ENCODE results near the gene THEMIS. TPM values are rescaled to one million over a fixed set of nuclear protein-coding genes. Genes with fewer than 3 reads are reported as not detected.

The THEMIS gene
- total and polyA plus RNA-seq, 12 donors = 0.07 to 2.6 (median 0.24) TPM; not detected in 1

DNA sequence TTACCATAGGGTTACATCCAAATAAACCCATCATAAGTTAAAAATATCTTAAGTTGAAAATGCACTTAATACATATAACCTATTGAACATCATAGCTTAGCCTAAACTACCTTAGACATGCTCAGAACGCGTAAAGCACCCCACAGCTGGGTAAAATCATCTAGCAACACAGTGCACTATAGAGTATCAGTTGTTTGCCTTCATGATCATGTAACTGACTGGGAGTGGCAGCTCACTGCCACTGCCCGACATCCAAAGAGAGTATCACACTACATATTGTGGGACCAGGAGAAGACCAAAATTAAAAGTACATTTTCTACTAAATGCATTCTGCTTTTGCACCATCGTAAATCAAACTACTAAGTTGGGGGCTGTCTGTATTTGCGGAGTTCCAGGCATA lies 31.7 kb downstream of the THEMIS start:
- H3K4me1 ChIP-seq (replicated peaks in 1 of 2) = no peaks in the 10 kb centered on the region
- TF ChIP-seq, protein P1, sequence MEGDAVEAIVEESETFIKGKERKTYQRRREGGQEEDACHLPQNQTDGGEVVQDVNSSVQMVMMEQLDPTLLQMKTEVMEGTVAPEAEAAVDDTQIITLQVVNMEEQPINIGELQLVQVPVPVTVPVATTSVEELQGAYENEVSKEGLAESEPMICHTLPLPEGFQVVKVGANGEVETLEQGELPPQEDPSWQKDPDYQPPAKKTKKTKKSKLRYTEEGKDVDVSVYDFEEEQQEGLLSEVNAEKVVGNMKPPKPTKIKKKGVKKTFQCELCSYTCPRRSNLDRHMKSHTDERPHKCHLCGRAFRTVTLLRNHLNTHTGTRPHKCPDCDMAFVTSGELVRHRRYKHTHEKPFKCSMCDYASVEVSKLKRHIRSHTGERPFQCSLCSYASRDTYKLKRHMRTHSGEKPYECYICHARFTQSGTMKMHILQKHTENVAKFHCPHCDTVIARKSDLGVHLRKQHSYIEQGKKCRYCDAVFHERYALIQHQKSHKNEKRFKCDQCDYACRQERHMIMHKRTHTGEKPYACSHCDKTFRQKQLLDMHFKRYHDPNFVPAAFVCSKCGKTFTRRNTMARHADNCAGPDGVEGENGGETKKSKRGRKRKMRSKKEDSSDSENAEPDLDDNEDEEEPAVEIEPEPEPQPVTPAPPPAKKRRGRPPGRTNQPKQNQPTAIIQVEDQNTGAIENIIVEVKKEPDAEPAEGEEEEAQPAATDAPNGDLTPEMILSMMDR (IDR thresholded peaks at IDR 0.05) = no peak
- TF ChIP-seq POLR2A (IDR thresholded peaks at IDR 0.05) = no peak
- intact Hi-C loops (cut with DNase I) = no loop called here
- H3K27ac ChIP-seq = no peak overlapping the region
- H3K9me3 ChIP-seq (replicated peaks in 1 of 3) = no peaks in the 10 kb centered on the region
- H3K4me3 ChIP-seq = no peak overlapping the region
- no peaks in the 10 kb centered on the region for H3K36me3 ChIP-seq (replicated peaks in 1 of 2)
- 80 to 89% (median 86%) methylated on average over 5 of the region's 5 CpGs for WGBS, 4 donors
- no peaks in the 10 kb centered on the region for H3K27me3 ChIP-seq
- no peak for DNase-seq

DNA sequence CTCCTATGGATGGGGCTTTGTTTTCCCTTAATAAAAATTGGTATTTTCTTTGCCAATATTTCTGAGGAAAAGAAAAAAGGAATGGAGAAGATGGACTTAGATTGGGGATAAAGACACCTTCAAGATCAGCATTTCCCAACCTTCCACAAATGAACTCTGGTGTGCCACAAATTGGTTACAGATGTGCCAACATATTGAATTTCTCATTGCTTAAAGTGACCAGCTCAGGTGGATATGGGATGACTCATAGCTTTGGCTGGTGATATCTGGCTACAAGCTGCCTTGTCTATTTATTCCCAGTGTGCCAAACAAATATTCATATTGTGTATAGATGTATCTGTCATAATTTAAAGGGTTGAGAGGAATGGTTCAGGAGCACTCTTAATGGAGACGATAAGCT lies 32.5 kb downstream of the THEMIS start:
- Histone ChIP-seq H3K36me3 (replicated peaks in 1 of 2) (no peaks in the 10 kb centered on the region), H3K9me3 (replicated peaks in 1 of 3) (no peaks in the 10 kb centered on the region), H3K4me3 (no peak overlapping the region), H3K4me1 (replicated peaks in 1 of 2) (no peaks in the 10 kb centered on the region), H3K27me3 (no peaks in the 10 kb centered on the region), H3K27ac (no peak overlapping the region)
- 90 to 97% (median 93%) methylated on average over 1 of the region's 1 CpG for WGBS, 4 donors
- DNase-seq = no peak
- TF ChIP-seq, protein P1 (IDR thresholded peaks at IDR 0.05) = no peak
- intact Hi-C loops (cut with DNase I) = no loop called here

DNA sequence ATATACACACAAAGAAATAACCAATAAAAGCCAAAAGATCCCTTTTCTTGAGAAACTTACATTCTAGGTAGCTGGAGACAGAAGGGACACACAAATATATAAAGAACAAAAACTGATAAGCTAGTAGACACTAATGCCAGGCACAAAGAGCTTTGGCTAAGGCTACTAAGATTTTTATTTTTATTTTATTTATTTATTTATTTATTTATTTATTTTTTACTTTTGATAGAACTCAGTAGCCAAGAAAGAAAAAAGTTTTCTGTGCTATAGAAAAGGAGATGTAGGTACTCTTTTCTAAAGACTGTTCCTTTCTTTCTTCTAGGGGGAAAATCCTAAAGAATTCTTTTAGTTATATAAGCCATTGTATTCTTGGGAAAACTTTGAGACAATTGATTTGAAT lies 34.1 kb downstream of the THEMIS start:
- no peak overlapping the region for H3K27ac ChIP-seq
- no peak for DNase-seq
- H3K4me1 ChIP-seq (replicated peaks in 1 of 2) = no peaks in the 10 kb centered on the region
- H3K4me3 ChIP-seq = no peak overlapping the region
- H3K27me3 ChIP-seq = no peaks in the 10 kb centered on the region
- H3K9me3 ChIP-seq (replicated peaks in 1 of 3) = no peaks in the 10 kb centered on the region
- TF ChIP-seq POLR2A (IDR thresholded peaks at IDR 0.05) = no peak
- TF ChIP-seq, protein P1 (IDR thresholded peaks at IDR 0.05) = no peak
- H3K36me3 ChIP-seq (replicated peaks in 1 of 2) = no peaks in the 10 kb centered on the region
- intact Hi-C loops (cut with DNase I) = no loop called here

DNA sequence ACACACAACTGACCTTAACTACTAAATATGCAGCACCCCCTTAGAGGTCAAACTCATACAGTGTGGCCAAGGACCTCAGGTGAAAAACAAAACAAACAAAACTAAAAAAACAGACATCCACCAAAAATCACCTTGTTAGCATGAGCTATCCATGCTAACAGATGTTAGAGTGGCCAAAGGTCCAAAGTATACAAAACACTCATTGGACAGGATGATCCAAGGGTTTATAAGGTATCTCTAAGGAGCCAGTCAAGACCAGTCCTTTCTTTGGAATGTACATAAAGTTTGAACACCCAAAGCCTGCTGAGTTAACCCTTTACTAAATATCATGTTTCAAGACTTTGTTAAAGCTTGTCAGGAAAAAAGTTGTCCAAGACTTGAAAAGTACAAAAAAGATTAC lies 35.8 kb downstream of the THEMIS start:
- H3K9me3 ChIP-seq (replicated peaks in 1 of 3) = no peaks in the 10 kb centered on the region
- H3K27ac ChIP-seq = no peak overlapping the region
- H3K27me3 ChIP-seq = no peaks in the 10 kb centered on the region
- H3K36me3 ChIP-seq (replicated peaks in 1 of 2) = no peaks in the 10 kb centered on the region
- H3K4me3 ChIP-seq = no peak overlapping the region
- intact Hi-C loops (cut with DNase I) = no loop called here
- no peak for DNase-seq
- H3K4me1 ChIP-seq (replicated peaks in 1 of 2) = no peaks in the 10 kb centered on the region
- TF ChIP-seq, protein P1 (IDR thresholded peaks at IDR 0.05) = no peak
- no peak for TF ChIP-seq POLR2A (IDR thresholded peaks at IDR 0.05)
